Right hindlimb (tissue), 1 donor: Measurements from ENCODE around the gene C12orf54.
"Not testable (repeated sequence)": the region's sequence is repeated elsewhere in the genome, so short reads cannot be mapped to it uniquely, and the experiment has no call there.

Source experiments
- DNase-seq: peaks from one replicate; pipeline ENCODE4 v3.0.0-alpha.2; 2018

The C12orf54 gene

DNA sequence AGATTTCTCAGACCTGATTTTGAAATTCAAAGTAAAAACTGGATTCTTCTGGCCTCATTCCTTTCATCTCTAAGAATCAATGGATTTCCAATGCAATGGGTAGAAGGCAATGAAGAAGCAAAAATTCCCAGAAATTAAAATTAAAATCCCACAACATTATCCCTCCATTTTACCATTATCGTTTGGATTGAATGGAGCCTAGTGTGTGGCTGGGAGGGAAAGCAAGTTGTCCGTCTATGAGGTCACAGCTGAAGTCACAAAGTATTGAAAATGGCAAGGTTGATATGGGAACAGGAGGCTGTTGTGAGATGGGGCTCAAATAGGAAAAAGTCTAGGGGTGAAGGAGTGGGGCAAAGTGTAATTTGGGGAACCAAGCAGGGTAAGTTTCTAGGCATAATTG is at the start of gene C12orf54:
Gene C12orf54 (plus strand): TSS at position 301 of the 400 bp plus-strand sequence. CDS start 799 bp downstream, outside the sequence.
- DNase-seq, result no peak

DNA sequence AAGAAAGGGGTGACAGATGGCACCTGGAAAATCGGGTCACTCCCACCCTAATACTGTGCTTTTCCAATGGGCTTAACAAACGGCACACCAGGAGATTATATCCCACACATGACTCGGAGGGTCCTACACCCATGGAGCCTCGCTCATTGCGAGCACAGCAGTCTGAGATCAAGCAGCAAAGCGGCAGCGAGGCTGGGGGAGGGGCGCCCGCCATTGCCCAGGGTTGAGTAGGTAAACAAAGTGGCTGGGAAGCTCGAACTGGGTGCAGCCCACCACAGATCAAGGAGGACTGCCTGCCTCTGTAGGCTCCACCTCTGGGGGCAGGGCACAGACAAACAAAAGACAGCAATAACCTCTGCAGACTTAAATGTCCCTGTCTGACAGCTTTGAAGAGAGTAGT is 48.3 kb upstream of the C12orf54 start:
- not testable (repeated sequence) for DNase-seq

DNA sequence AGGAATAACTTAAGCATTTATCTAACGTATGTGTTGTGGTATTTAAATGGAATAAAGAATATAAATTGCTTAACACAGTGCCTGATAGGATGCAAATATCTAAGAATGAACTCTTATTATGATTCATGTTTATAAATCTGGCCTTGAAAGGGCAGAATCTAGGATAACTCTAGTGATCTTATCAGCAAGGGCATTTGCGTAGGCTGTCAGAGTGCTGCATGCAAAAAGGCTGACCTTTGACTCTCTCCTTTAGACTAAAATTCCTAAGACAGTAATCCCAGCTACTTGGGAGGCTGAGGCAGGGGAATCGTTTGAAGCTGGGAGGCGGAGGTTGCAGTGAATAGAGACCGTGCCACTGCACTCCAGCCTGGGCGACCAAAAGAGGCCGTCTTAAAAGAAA is 41.2 kb upstream of the C12orf54 start:
- DNase-seq, result no peak

DNA sequence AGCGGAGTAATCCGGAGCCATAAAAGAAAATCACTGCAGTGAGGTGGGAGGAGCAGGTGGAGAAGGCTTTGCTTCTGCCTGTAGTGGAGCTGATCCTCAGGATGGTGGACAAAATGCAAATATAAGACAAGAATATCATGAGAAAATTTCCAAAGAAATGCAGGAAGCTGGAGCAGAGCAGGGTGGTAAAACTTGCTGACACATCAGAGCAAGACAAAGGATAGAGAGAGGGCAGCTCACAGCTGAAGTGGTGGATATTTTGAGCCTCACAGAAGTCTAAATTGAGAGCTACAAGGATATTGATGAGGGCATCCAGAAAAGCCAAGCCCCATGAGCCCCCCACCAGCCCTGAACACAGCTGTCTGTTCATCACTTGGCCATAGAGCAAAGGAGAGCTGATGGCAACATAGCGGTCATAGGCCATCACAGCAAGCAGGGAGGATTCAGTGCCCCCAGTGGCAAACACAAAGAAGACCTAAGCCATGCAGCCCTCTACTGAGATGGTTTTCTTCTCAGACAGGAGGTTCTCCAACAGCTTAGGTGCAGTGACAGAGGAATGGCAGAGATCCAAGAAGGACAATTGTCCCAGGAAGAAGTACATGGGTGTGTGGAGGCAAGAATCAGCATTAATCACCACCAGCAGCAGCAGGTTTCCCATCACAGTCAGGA is 40.0 kb upstream of the C12orf54 start:
- DNase-seq, result no peak

DNA sequence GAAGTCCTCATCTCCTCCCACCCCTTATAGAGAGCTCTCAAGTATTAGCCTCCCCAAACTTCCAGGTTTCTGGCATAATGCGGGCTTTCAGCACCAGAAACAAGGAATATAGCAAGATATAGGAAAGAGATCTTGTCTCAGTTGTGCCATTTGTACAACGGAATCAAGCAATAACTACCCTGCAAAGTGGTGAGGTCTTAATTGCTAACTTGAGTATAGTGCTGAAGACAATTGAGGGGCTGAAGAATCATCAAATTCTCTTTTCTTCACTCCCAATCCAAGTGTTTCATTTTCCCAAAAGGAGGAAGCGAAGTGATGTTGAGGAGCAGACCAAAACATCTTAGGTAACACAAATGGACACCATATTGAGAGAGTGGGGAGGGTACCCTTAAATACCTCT is 36.8 kb upstream of the C12orf54 start:
- no peak for DNase-seq

DNA sequence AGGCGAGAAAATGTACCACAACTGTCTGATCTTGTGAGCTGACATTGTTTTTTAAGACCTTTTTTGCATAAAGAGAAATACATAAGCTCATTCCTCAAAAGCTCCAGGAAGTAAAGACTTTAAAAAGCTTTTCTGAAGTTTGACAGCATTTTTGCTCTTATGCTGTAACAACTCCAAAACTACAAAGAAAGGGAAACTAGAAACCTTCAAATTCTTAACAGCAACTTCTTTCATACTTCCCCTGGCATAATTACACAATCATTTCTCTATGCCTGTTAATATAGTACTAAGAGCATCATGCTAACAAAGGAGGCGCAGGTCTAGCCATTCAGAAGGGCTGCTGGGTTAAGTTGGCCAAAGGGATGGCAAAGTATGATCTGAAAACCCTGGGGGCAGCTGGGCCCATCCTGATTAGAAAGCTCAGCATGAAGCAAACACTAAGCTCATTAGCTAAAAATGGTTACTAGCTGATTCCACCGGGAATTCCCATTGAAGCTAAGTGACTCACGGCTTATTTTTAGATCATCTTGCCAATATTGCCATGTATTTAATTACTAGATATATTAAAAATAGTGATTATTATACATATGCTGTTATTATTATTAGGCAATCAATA is 36.0 kb upstream of the C12orf54 start:
- DNase-seq, result no peak

DNA sequence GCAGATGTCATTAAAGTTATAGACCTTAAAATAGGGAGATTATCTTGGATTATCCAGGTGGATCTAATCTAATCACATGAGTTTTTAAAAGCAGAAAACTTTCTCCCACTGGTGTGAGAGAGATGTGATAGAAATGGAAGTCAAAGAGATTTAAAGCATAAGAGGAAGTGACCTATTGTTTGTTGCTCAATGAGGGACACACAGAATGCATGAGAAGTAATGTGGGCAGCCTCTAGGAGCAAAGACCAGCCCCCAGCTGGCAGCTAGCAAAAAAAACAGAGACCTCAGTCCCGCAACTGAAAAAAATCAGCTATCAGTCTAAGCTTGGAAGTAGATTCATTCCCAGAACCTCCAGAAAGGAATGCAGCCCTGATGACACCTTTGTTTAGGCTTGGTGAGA is 34.5 kb upstream of the C12orf54 start:
- no peak for DNase-seq

DNA sequence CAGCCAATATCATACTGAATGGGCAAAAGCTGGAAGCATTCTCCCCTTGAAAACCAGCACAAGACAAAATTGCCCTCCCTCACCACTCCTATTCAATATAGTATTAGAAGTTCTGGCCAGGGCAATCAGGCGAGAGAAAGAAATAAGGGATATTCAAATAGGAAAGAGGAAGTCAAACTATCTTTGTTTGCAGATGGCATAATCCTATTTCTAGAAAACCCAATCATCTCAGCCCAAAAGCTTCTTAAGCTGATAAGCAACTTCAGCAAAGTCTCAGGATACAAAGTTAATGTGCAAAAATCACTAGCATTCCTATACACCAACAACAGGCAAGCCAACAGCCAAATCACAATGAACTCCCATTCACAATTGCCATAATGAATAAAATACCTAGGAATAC is 30.9 kb upstream of the C12orf54 start:
- DNase-seq, result no peak

DNA sequence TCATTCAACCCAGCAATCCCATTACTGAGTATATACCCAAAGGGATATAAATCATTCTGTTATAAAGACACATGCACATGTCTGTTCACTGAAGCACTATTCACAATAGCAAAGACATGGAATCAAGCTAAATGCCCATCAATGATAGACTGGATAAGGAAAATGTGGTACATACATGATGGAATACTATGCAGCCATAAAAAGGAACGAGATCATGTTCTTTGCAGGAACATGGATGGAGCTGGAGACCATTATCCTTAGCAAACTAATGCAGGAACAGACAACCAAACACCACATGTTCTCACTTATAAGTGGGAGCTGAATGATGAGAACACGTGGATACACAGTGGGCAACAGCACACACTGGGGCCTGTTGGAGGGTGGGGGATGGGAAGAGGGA is 29.3 kb upstream of the C12orf54 start:
- DNase-seq, result not testable (repeated sequence)

DNA sequence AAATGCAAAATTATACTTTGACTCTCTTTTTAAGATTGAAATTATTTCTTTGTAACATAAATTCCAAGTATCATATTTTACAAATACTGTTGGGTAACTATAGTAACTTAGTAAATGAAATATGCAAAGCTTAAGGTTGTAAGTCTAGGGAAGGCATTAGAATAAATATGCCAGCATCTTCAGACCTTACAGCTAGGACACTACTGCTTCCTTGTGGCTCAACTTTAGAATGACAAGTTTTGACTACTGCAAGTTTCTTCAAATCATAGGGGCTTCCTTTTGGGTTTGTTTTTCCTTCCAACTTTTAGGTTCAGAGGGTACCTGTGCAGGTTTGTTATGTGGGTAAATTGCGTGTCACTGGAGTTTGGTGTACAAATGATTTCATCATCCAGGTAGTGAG is 27.6 kb upstream of the C12orf54 start:
- no peak for DNase-seq

DNA sequence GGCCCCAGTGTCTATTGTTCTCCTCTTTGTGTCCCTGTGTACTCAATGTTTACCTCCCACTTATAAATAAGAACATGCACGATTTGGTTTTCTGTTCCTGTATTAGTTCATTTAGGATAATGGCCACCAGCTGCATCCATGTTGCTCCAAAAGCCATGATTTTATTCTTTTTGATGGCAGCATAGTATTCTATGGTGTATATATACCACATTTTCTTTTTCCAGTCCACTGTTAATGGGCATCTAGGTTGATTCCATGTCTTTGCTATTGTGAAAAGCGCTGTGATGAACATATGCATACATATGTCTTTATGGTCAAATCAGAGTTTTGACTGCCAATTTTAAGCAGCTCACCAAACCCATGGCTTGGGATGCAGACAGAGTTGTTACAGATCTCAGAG is 27.2 kb upstream of the C12orf54 start:
- DNase-seq, result no peak

DNA sequence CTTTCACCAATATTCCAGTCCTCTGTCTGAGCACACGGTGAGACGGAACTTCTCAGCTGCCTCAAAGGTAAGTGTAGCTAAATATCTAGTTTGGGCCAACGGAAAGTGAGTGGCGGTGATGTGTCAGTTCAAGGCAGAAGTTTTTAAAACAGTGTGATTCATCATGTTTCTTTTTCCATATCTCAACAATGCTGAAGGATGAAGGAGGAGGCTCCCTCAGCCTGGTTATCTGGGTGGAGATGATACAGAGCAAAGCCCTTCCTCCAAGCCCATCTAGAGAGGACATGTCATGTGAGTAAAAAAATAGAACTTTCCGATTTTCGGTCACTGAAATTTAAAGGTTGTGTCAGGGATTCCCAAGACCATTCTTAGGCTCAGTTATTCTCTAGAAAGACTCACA is 23.0 kb upstream of the C12orf54 start:
- no peak for DNase-seq

DNA sequence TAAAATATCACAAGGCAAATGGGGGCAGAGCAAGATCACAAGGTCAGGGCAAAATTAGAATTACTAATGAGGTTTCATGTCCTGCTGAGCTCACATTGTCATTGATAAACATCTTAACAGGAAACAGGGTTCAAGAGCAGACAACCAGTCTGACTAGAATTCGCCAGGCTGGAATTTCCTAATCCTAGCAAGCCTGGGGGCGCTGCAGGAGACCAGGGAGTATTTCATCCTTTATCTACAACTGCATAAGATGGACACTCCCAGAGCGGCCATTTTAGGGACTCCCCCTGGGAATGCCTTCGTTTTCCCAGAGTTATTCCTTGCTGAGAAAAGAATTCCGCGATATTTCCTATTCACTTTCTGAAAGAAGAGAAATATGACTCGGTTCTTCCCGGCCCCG is 13.3 kb upstream of the C12orf54 start:
- not testable (repeated sequence) for DNase-seq

DNA sequence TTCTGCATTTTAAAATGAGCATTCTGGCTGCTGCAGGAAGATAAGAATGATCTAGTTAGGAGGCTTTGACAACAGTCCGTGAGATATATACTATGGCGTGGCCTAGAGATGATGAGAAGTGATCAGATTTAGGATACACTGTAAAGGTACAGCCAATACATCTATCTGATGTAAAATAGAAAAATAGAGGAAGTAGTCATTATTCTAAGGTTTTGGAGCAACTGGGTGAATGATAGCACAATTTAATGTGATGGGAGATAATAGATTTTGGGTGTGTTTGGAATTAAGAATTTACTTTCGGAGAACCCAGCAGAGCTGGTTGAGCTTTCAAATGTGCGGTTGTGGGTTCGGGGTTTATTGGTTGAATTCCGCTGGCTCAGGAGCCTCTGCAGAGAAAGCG is 10.0 kb upstream of the C12orf54 start, which contains the start of gene ANP32D:
Gene ANP32D (plus strand): TSS at position 301 of the 400 bp plus-strand sequence. CDS start 106 bp downstream, outside the sequence.
- no peak for DNase-seq

DNA sequence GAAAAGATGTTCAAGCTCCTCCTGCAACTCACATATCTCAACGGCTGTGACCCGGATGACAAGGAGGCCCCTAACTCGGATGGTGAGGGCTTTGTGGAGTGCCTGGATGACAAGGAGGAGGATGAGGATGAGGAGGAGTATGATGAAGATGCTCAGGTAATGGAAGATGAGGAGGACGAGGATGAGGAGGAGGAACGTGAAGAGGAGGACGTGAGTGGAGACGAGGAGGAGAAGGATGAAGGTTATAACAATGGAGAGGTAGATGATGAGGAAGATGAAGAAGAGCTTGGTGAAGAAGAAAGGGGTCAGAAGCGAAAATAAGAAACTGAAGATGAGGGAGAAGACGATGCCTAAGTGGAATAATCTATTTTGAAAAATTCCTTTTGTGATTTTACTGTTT is 9.2 kb upstream of the C12orf54 start:
- DNase-seq, result no peak

DNA sequence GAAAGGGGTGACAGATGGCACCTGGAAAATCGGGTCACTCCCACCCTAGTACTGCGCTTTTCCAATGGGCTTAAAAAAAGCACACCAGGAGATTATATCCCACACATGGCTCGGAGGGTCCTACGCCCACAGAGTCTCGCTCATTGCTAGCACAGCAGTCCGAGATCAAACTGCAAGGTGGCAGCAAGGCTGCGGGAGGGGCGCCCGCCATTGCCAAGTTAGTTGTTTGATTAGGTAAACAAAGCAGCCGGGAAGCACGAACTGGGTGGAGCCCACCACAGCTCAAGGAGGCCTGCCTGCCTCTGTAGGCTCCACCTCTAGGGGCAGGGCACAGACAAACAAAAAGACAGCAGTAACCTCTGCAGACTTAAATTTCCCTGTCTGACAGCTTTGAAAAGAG is 7.8 kb upstream of the C12orf54 start:
- DNase-seq, result not testable (repeated sequence)

DNA sequence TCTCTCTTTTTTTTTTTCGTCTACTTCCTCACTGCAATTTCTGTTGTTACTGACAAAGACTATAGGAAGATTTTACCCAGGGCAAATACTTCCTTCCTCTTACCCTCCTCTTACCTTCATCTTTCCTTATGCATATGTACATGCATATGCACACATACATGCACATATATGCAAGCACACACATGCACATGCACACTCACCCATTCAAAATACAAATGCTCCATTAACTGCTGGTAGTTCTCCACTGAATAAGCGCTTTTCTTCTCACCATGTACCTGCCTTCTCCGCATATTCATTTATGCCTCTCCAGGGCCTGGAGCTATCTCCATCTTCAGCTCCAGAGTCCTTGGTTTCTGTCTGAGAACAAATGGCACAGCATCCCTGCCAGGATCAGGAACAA is 632 bp downstream of the C12orf54 start:
- no peak for DNase-seq

DNA sequence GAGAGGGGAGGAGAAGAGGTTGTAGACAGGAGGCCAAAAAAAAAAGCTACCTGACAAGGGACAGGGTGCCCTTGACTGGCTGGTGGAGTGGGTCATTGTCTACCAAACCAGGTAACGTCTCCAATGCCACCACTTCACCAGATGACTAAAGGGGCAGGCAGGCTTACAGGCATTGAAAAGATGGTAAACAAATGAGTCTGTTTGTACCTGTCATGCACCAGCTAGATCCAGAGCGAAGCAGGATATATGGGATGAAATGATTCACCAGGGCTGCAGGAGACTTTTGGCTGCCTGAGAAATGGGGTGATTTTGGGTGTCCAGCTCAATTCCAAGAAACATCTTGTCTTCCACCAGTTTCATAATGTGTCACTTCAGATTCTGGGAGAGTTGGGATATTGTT is 4.0 kb downstream of the C12orf54 start:
- DNase-seq, result no peak

DNA sequence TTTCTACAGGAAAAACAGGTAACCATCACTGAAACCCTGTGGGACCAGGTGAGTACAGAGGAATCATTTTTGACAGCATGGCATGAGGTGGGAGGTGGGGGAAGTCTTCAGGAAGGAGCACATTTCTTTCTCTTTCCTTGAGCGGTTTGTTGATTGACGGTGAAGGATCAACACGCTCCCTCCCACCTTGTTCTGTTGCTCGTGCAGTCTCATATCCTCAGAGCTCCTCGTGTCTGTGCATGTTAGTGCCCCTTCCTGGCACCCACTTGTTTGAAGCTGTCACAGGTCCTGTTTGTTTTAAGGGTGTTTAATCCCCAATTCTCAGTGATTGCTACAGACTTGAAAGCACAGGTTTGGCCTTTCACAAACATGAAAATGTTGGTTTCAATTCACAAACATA is 4.4 kb downstream of the C12orf54 start:
- no peak for DNase-seq

DNA sequence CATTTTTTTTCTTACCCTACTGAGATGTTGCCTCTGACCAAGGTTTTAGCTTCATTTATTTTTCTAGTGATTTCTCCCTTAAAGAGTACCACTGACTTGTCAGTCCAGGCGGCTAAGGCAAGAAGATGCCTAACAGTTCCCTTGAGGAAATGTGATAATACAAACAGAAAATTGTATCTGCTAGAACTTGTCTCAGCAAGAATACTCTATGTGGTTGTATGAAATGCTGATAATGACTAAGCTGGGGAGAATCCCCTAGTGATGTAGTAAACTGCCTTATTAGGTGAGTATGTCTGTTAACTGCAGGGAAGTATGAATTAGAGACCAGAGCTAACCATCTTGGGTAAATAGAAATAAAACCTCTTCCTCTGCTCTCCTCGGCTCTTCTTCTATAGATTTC is 6.7 kb downstream of the C12orf54 start:
- DNase-seq, result no peak

DNA sequence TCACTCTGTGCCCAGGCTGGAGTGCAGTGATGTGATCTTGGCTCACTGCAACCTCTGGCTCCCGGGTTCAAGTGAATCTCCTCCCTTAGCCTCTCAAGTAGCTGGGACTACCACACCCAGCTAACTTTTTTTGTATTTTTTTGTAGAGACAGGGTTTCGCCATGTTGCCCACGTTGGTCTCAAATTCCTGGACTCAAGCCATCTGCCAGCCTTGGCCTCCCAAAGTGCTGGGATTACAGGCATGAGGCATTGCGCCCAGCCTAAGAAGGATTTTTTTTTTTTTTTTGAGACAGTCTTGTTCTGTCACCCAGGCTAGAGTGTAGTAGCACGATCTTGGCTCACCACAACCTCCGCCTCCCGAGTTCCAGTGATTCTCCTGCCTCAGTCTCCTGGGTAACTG is 7.2 kb downstream of the C12orf54 start:
- DNase-seq, result not testable (repeated sequence)

DNA sequence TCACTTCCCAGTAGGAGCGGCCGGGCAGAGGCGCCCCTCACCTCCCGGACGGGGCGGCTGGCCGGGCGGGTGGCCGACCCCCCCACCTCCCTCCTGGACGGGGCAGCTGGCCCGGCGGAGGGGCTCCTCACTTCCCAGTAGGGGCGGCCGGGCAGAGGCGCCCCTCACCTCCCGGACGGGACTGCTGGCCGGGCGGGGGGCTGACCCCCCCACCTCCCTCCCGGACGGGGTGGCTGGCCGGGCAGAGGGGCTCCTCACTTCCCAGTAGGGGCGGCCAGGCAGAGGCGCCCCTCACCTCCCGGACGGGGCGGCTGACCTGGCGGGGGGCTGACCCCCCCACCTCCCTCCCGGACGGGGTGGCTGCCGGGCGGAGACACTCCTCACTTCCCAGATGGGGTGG is 18.0 kb downstream of the C12orf54 start:
- DNase-seq, result not testable (repeated sequence)

DNA sequence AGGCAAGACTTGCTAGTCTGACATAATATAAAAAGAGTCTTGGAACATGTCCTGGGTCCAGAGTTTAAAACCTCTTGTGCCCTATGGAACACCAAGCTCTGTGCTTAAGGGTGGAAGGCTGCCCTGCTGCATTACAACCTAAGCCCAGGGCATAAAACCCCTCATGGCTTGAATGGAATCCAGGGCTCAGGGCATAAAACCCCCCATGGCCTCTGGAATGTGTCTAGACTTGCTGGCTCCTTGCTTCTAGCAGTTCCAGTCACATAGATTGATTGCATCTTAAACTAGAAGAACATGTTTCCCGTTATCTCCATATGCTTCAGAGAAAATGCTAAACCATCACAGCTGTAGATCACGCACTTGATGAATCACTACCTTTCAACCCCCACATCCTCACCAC is 24.5 kb downstream of the C12orf54 start:
- DNase-seq, result not testable (repeated sequence)

DNA sequence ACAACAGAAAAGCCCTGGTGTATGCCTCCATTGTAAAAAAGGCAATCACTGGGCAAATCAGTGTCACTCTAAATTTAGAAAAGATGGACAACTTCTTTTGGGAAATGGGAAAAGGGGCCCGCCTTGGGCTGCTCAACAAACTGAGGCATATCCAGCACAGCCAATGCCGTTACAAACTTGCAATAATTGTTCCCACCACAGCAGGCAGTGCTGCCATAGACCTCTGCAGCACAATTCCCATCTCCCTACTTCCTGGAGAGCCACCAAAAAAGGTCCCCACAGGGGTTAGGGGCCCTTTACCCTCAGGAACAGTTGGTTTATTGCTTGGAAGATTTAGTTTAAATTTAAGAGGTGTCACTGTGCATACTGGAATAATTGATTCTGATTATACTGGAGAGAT is 26.7 kb downstream of the C12orf54 start:
- no peak for DNase-seq

DNA sequence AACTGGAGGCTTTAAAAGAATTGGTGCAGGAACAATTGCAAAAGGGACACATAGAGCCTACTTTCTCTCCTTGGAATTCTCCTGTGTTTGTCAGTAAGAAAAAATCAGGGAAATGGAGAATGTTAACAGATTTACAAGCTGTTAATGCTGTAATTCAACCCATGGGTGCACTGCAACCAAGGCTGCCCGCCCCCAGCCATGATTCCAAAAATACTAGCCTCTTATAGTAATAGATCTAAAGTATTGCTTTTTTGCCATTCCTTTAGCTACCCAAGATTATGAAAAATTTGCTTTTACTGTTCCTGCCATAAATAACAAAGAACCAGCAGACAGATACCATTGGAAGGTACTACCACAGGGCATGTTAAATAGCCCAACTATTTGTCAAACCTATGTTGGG is 27.8 kb downstream of the C12orf54 start:
- DNase-seq, result no peak
